Endothelial cell (in vitro differentiated cells): ENCODE data around the gene MITF. TPM values are rescaled to one million over a fixed set of nuclear protein-coding genes. Genes with fewer than 3 reads are reported as not detected.

Source experiments
- DNase-seq: peaks from one replicate; pipeline ENCODE4 v3.0.0; 2021; ENCODE audit warnings: low spot score
- H3K27ac Mint-ChIP-seq: one replicate; pipeline ENCODE4 v1.8.0; 2021; ENCODE audit warnings: mixed read lengths, inconsistent platforms; ENCODE audit not compliant: unreplicated experiment
- H3K27me3 Mint-ChIP-seq: one replicate; pipeline ENCODE4 v1.8.0; 2021; ENCODE audit warnings: mild to moderate bottlenecking, moderate library complexity, mixed read lengths, inconsistent platforms; ENCODE audit not compliant: unreplicated experiment
- H3K36me3 Mint-ChIP-seq: one replicate; pipeline ENCODE4 v1.8.0; 2021; ENCODE audit warnings: mild to moderate bottlenecking, low read depth, mixed read lengths, inconsistent platforms; ENCODE audit not compliant: unreplicated experiment
- H3K4me1 Mint-ChIP-seq: one replicate; pipeline ENCODE4 v1.8.0; 2021; ENCODE audit warnings: mild to moderate bottlenecking, mixed read lengths, inconsistent platforms; ENCODE audit not compliant: unreplicated experiment
- H3K4me3 Mint-ChIP-seq: one replicate; pipeline ENCODE4 v1.8.0; 2021; ENCODE audit warnings: mild to moderate bottlenecking, mixed read lengths, inconsistent platforms; ENCODE audit not compliant: unreplicated experiment
- H3K9me3 Mint-ChIP-seq: one replicate; pipeline ENCODE4 v1.8.0; 2021; ENCODE audit warnings: mixed read lengths, inconsistent platforms; ENCODE audit not compliant: unreplicated experiment
- CTCF ChIP-seq: fragments of 200-600 bp; sonication (generic); IDR thresholded peaks from one replicate; pipeline ENCODE4 v1.5.0; 2021; ENCODE audit warnings: antibody characterized with exemption; ENCODE audit not compliant: unreplicated experiment
- total RNA-seq: library from RNA; stranded (reverse); fragmentation: NEBNext Ultra II Directional; extraction: Animal tissue kit (Norgen Biotek cat#: 25700); gene quantifications from one replicate; pipeline ENCODE4 v1.2.1, GENCODE V29; 2021; ENCODE audit not compliant: unreplicated experiment

MITF gene
- total RNA-seq, 1 donor from 2014 or later, result 1.7 TPM

DNA sequence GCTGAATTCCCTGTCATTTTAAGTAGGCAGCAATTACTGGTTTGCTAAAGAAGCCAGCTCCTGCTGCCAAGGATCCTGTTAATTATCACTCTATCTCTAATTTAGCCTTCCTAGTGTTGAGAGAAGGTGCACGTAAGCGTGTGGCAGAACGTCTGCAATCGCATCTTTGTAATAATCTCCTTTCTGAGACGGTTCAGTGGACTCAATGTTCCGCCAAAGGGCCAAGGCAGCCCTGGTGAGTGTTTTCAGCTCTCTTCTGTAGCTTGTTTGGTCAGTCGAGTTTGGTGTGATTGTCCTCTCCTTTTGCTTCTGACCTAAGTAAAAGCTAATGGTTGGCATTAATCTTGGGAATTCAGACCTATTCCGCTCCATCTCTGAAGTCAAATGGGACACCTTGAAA lies 24.2 kb downstream of the MITF start:
- DNase-seq, result no peak
- no peaks in the 10 kb centered on the region for H3K27me3 Mint-ChIP-seq
- H3K4me3 Mint-ChIP-seq, result no peak overlapping the region
- H3K27ac Mint-ChIP-seq, result no peak overlapping the region
- no peak for TF ChIP-seq CTCF
- no peaks in the 10 kb centered on the region for H3K36me3 Mint-ChIP-seq
- no peaks in the 10 kb centered on the region for H3K9me3 Mint-ChIP-seq
- peaks cover 9% of the 10 kb centered on the region for H3K4me1 Mint-ChIP-seq

DNA sequence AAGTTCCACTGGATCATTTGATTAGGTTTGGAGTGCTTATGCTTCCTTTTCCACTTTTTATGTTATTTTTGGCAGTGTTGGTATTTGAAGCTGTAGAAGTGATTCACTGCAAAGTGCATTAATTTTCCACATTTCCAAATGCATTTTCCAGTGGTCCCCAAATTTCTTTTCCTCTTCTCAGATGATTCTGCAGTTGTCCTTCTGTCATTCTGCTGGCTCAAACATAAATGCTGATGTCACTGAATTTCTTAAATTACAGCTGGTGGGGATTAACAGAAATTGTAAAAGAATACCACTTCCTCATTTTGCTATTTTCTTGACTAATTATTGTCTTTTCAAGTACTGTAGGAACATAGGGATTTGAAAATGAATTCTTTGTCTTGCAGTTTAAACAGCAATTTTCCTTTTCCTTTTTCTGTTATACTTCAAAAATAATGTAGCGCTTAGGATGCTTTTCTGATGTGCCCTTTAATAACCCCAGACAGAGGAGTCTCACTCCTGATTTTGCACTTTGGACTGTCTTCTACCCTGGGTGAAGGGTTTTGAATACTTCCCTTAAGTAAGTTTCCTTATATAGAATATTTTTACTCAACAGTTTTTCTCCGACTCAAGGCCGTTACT lies 25.0 kb downstream of the MITF start:
- TF ChIP-seq CTCF, result no peak
- Mint-ChIP-seq H3K27me3 (no peaks in the 10 kb centered on the region), H3K4me1 (peaks cover 9% of the 10 kb centered on the region), H3K36me3 (no peaks in the 10 kb centered on the region), H3K27ac (no peak overlapping the region), H3K9me3 (no peaks in the 10 kb centered on the region), H3K4me3 (no peak overlapping the region)
- no peak for DNase-seq

- Mint-ChIP-seq H3K4me1 (peaks cover 9% of the 10 kb centered on the region), H3K9me3 (no peaks in the 10 kb centered on the region), H3K36me3 (no peaks in the 10 kb centered on the region), H3K4me3 (no peak overlapping the region), H3K27me3 (no peaks in the 10 kb centered on the region), H3K27ac (no peak overlapping the region)
- TF ChIP-seq CTCF, result no peak
- DNase-seq, result no peak
Measured at GRCh38 chr3:69764861-69765260, 25.6 kb downstream of the MITF start.

DNA sequence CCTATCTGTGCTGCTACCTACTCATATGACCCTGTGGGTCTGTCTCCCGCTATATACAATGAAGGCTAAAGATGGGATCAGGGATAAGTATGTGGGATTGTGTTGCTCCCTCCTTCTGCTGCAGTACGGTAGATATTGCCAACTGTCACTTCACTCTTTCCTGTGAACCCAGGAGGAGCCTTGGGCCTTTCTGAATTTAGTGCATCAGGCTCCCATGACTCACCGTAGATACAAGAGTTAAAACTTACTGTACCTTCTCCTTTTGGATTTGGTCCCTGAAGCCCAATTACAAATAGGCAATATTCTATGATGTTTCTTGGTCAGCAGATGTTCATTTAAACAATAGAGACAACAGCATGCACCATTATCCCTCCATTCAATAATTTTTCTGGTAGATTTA lies 27.4 kb downstream of the MITF start:
- Mint-ChIP-seq H3K4me1 (peaks cover 9% of the 10 kb centered on the region), H3K36me3 (no peaks in the 10 kb centered on the region), H3K27me3 (no peaks in the 10 kb centered on the region), H3K27ac (no peak overlapping the region), H3K9me3 (no peaks in the 10 kb centered on the region), H3K4me3 (no peak overlapping the region)
- TF ChIP-seq CTCF, result no peak
- no peak for DNase-seq

GRCh38 chr3:69767571-69767970 lies 28.3 kb downstream of the MITF start:
- H3K4me3 Mint-ChIP-seq, result no peak overlapping the region
- H3K9me3 Mint-ChIP-seq, result no peaks in the 10 kb centered on the region
- no peak for DNase-seq
- peaks cover 9% of the 10 kb centered on the region for H3K4me1 Mint-ChIP-seq
- H3K27me3 Mint-ChIP-seq, result no peaks in the 10 kb centered on the region
- no peak for TF ChIP-seq CTCF
- no peaks in the 10 kb centered on the region for H3K36me3 Mint-ChIP-seq
- H3K27ac Mint-ChIP-seq, result no peak overlapping the region
